T-helper 2 cell treated with Interferon-gamma antibody and Interleukin-4, amounts not matched to agents 5 μg/mL and 100 μg/mL, for 36 hours (primary cell): ENCODE measurements around the gene TSEN15.
"Not testable (repeated sequence)": the region's sequence is repeated elsewhere in the genome, so short reads cannot be mapped to it uniquely, and the experiment has no call there.

Experiments
- DNase-seq: peaks from one replicate; pipeline ENCODE4 v3.0.0; 2021; ENCODE audit warnings: low spot score
- H3K27ac Mint-ChIP-seq: one replicate; pipeline ENCODE4 v1.8.0; 2021; ENCODE audit warnings: mild to moderate bottlenecking, mixed read lengths
- H3K27me3 Mint-ChIP-seq: one replicate; pipeline ENCODE4 v1.8.0; 2021; ENCODE audit warnings: low read depth, mixed read lengths
- H3K36me3 Mint-ChIP-seq: one replicate; pipeline ENCODE4 v1.8.0; 2021; ENCODE audit warnings: low read depth, mixed read lengths
- H3K4me1 Mint-ChIP-seq: one replicate; pipeline ENCODE4 v1.8.0; 2021; ENCODE audit warnings: low read depth, mixed read lengths
- H3K4me3 Mint-ChIP-seq: one replicate; pipeline ENCODE4 v1.8.0; 2022; ENCODE audit warnings: mild to moderate bottlenecking, moderate library complexity, mixed read lengths
- H3K9me3 Mint-ChIP-seq: one replicate; pipeline ENCODE4 v1.8.0; 2021; ENCODE audit warnings: mixed read lengths

TSEN15 gene

DNA sequence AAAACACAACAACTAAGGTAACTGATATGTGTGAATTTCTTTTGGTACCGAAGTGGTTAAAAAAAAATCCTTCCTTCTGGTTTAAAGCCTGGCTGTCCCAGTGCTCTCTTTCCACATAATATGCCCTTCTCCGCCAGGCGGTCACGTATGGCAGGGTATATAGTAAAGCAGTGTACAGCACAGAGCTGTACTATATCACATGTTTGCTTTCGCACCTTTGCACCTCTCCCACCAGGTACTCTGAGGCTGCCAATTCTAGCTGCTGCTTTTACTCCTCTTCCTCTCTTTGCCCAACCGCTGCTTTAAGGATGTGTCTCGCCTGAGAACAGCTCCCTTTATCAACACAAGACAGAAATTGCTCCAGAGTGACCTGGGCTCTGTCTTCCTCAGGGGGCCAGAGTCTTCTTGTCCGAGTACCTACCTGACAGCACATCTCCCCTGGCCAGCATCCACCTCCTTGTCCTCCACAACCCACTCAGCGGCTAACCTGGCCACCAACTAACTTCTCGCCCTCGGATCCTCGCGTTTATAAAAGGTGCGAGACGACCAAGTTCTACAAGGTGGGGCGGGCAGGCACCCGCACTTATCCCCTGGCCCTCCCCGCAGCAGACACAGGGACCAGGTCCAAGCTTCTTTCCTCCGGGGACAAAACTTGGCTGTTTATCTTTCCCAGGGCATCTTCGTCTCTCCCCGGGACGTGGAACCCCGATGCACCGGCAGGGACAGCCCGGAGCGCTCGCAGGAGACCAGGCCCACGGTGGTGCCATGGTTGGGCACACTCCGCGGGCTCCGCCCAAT, 15.6 kb upstream of the TSEN15 start:
- DNase-seq, result no peak
- peak overlapping the region; percentile 53 for H3K4me3 Mint-ChIP-seq
- H3K36me3 Mint-ChIP-seq, result no peaks in the 10 kb centered on the region
- no peaks in the 10 kb centered on the region for H3K9me3 Mint-ChIP-seq
- no peak overlapping the region for H3K27ac Mint-ChIP-seq
- H3K27me3 Mint-ChIP-seq, result peaks cover 81% of the 10 kb centered on the region
- H3K4me1 Mint-ChIP-seq, result peaks cover 16% of the 10 kb centered on the region

DNA sequence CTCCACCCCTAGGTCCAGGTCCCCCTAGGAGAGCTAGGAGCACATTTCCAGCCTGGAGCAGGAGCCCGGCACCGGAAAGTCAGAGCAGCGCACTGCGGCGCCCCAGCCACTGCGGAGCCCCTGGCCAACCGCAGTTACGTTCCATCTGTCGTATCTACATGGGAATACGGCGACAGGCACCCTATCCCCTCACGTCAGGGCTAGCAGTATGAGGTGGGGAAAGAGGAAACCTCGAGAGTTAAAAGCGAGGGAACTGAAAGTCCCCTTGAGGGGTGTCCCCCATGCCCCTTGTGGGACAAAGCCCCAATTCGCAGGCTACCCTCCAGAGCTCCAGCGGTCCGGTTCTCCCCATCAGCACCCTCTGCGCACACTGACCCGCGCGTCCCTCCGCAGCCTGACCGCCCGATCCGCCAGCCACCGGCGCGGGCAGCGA, 15.0 kb upstream of the TSEN15 start:
- no peak for DNase-seq
- Mint-ChIP-seq H3K36me3 (no peaks in the 10 kb centered on the region), H3K4me1 (peaks cover 16% of the 10 kb centered on the region), H3K27me3 (peaks cover 78% of the 10 kb centered on the region), H3K4me3 (peak overlapping the region; percentile 53), H3K27ac (no peak overlapping the region), H3K9me3 (no peaks in the 10 kb centered on the region)

DNA sequence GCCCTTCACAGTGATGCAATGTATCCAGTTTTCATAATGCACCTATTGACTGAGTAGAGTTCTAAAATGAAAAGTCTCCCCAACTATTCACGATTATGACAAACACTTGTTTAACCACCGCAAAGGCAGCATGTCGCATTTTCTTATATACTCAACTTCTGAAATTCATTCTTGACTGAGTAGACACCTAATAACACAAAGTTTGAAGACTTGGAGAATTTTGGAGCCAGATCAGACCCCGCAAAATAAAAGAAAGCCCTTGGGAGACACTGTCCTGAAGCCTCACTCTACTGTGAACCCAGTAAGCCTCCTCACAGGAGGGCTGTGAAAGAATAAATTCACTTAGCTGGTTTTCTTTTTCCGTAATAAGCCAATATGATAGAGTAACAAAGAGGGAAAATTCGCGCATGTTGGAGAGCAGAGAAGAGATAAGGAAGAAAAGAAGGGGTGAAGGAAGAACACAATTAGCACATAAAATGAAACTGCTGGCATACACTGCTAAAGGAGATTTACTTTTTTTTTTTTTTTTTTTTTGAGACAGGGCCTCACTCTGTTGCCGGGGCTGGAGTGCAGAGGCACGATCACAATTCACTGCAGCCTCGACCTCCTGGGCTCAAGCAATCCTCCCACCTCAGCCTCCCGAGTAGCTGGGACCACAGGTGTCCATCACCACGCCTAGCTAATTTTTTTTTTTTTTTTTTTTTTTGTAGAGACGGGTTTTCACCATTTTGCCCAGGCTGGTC, 13.5 kb upstream of the TSEN15 start:
- peaks cover 78% of the 10 kb centered on the region for H3K27me3 Mint-ChIP-seq
- no peaks in the 10 kb centered on the region for H3K36me3 Mint-ChIP-seq
- H3K4me1 Mint-ChIP-seq, result peaks cover 16% of the 10 kb centered on the region
- H3K4me3 Mint-ChIP-seq, result peak overlapping the region; percentile 39
- no peak for DNase-seq
- no peaks in the 10 kb centered on the region for H3K9me3 Mint-ChIP-seq
- no peak overlapping the region for H3K27ac Mint-ChIP-seq

GRCh38 chr1:184039126-184039525, 12.4 kb upstream of the TSEN15 start:
- peaks cover 77% of the 10 kb centered on the region for H3K27me3 Mint-ChIP-seq
- no peaks in the 10 kb centered on the region for H3K9me3 Mint-ChIP-seq
- H3K36me3 Mint-ChIP-seq, result no peaks in the 10 kb centered on the region
- H3K4me3 Mint-ChIP-seq, result no peak overlapping the region
- no peak for DNase-seq
- H3K27ac Mint-ChIP-seq, result no peak overlapping the region
- H3K4me1 Mint-ChIP-seq, result peaks cover 12% of the 10 kb centered on the region

DNA sequence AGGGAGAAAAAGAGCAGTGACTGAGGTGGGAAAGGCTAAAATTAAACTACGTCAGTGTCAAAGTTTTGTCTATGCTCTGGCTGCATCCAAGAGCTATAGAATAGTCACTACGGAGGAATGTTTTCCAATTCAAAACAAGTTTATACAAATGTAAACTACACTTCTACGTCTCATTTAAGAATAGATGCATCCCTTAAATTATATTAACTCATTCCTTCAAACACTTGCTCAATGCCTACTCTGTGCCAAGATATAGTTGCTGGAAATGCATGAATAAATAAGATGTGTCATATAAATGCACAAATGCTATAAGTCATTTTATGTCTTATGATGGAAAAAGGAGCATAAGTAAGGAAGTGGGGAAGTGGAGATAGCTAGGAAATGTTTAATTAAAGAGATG, 9.8 kb upstream of the TSEN15 start:
- DNase-seq, result no peak
- Mint-ChIP-seq H3K27me3 (peaks cover 64% of the 10 kb centered on the region), H3K4me1 (peaks cover 5% of the 10 kb centered on the region), H3K36me3 (no peaks in the 10 kb centered on the region), H3K9me3 (no peaks in the 10 kb centered on the region), H3K27ac (no peak overlapping the region), H3K4me3 (no peak overlapping the region)

- H3K9me3 Mint-ChIP-seq, H3K27ac Mint-ChIP-seq, H3K36me3 Mint-ChIP-seq, H3K4me3 Mint-ChIP-seq, H3K4me1 Mint-ChIP-seq, DNase-seq: not testable (repeated sequence)
- peaks cover 69% of the 10 kb centered on the region for H3K27me3 Mint-ChIP-seq
Measured at GRCh38 chr1:184043315-184043714, 8.2 kb upstream of the TSEN15 start.

DNA sequence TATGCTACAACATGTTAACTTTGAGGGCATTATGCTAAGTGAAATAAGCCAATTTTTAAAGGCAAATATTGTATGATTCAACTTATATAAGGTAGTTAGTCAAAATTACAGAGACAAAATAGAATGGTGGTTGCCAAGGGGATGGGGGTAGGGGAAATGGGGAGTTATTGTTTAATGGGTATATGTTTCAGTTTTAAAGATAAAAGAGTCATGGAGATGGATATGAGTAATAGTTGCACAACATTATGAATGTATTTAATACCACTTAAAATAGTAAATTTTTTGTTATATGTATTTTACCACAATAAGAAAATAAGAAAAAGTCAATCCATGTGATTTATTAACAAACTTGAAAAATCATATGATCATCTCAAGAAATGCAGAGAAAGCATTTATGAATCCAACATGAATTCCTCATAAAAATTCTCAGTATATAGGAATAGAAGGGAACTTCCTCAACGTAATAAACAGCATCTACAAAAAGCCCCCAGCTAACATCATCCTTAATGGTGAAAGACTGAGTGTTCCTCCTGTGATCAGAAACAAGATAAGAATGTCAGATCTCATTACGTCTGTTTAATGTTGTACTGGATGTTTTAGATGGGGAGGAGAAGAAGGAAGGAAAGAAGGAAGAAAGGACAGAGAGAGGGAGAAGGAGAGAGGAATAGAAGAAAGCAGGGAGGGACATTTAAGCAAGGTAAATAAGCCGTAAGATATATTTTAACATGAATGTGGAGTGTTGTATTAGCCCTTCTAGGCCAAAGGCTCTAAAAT, 6.7 kb upstream of the TSEN15 start:
- Mint-ChIP-seq H3K9me3 (no peaks in the 10 kb centered on the region), H3K27me3 (peaks cover 71% of the 10 kb centered on the region), H3K36me3 (no peaks in the 10 kb centered on the region), H3K4me3 (no peak overlapping the region), H3K27ac (no peak overlapping the region), H3K4me1 (no peaks in the 10 kb centered on the region)
- no peak for DNase-seq

- not testable (repeated sequence) for DNase-seq, H3K9me3 Mint-ChIP-seq
Measured at GRCh38 chr1:184047541-184047940, 4.0 kb upstream of the TSEN15 start.

GRCh38 chr1:184048561-184049240, 2.8 kb upstream of the TSEN15 start:
- Mint-ChIP-seq H3K9me3 (no peaks in the 10 kb centered on the region), H3K27ac (no peak overlapping the region), H3K27me3 (peaks cover 49% of the 10 kb centered on the region), H3K36me3 (peaks cover 7% of the 10 kb centered on the region), H3K4me3 (no peak overlapping the region), H3K4me1 (peaks cover 22% of the 10 kb centered on the region)
- DNase-seq, result no peak

More at GRCh38 chr1:184047541-184047940, 4.0 kb upstream of the TSEN15 start:
- not testable (repeated sequence) for H3K27ac Mint-ChIP-seq, H3K4me3 Mint-ChIP-seq, H3K36me3 Mint-ChIP-seq
- H3K27me3 Mint-ChIP-seq, result peaks cover 60% of the 10 kb centered on the region
- H3K4me1 Mint-ChIP-seq, result peaks cover 15% of the 10 kb centered on the region

DNA sequence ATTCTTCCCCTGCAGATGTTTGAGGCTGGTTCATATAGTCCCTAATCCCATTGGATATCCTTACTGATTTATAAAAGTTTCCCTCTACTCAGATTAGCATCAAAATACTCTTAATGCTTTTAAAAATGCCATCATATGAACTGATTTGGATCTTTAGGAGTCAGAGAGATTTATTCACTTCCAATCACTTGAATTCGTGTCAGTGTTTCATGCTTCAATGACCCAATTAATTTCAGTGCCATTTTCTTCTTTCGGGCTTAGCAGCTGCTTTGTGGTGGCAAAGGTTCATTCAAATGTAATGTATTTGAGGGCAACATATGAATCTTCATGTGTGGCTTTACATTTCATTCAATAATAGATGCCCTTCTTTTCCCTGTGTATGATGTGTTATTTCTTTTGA, 2.2 kb upstream of the TSEN15 start:
- H3K36me3 Mint-ChIP-seq, result peaks cover 9% of the 10 kb centered on the region
- H3K27ac Mint-ChIP-seq, result no peak overlapping the region
- H3K4me1 Mint-ChIP-seq, result peaks cover 27% of the 10 kb centered on the region
- DNase-seq, result no peak
- no peak overlapping the region for H3K4me3 Mint-ChIP-seq
- H3K9me3 Mint-ChIP-seq, result no peaks in the 10 kb centered on the region
- H3K27me3 Mint-ChIP-seq, result peaks cover 47% of the 10 kb centered on the region

DNA sequence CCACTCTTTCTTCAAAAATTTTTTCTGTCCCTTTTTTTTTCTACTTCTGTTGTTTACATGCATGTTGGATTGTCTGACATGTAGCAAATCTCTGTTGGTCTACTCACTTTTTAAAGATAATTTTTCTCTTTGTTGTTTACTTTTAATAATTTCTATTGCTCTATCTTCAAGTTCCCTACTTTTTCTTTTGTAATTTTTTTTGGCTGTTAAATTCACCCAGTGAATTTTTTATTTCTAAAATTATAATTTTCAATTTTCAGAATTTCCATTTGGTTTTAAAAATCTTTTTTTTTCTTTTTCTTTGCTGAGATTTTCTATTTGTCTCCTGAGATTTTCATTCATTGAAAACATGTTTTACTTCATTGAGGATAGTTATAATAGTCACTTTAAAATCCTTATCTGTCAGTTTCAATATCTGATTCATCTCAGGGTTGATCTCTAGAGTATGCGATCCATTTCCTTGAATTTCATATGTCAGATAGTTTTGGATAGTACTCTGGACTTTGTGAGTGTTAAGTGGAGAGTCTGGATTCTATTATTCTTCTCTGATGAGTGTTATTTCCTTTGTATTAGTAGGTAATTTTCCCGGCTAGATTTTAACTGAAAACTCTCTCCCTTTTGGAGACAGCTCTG, 1.6 kb upstream of the TSEN15 start:
- peaks cover 42% of the 10 kb centered on the region for H3K27me3 Mint-ChIP-seq

DNA sequence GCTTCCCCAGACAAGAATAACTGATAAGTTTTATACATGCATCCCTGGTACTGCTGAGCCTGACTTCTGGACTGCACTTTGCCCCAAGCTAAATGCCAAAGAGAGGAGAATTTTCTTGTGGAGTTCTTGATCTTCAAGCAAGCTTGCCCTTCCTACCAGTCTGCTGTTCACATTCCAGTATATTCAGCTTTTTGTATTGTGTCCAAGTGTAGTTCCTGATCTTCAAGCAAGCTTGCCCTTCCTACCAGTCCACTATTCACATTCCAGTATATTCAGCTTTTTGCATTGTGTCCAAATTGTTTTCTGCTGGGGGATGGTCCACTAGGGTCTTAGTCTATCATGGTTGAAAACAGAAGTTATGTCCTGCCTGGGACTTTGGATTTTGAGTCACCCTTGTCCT, 894 bp upstream of the TSEN15 start:
- peaks cover 39% of the 10 kb centered on the region for H3K27me3 Mint-ChIP-seq
- H3K4me3 Mint-ChIP-seq, result peak overlapping the region; percentile 99
- peaks cover 16% of the 10 kb centered on the region for H3K36me3 Mint-ChIP-seq
- peak overlapping the region; percentile 91 for H3K27ac Mint-ChIP-seq
- no peaks in the 10 kb centered on the region for H3K9me3 Mint-ChIP-seq
- peaks cover 31% of the 10 kb centered on the region for H3K4me1 Mint-ChIP-seq
- no peak for DNase-seq

More for the DNA sequence above, 1.6 kb upstream of the TSEN15 start:
- Mint-ChIP-seq H3K4me3 (peak overlapping the region; percentile 62), H3K27ac (peak overlapping the region; percentile 66), H3K9me3 (no peaks in the 10 kb centered on the region), H3K4me1 (peaks cover 28% of the 10 kb centered on the region), H3K36me3 (peaks cover 14% of the 10 kb centered on the region)
- DNase-seq, result no peak

DNA sequence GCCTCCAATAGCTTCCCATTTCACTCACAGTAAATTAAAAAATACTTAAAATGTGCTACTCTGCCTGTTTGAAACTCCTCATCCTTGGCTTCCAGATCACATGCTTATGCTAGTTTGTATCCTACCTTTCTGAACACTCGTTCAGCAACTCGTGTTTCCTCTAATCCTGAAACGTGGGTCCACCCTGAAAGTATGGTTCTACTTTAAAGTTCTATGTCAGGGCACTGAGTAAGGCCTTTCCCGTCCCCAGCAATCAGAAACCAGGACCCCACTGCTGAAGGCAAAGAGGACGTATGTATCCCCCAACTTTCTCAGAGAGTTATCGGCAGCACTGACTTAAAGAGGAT, 419 bp upstream of the TSEN15 start:
- peak overlapping the region; percentile 99 for H3K4me3 Mint-ChIP-seq
- peaks cover 39% of the 10 kb centered on the region for H3K27me3 Mint-ChIP-seq
- peaks cover 31% of the 10 kb centered on the region for H3K4me1 Mint-ChIP-seq
- no peak for DNase-seq
- no peaks in the 10 kb centered on the region for H3K9me3 Mint-ChIP-seq
- H3K27ac Mint-ChIP-seq, result peak overlapping the region; percentile 91
- peaks cover 16% of the 10 kb centered on the region for H3K36me3 Mint-ChIP-seq
